Measurements from ENCODE around the gene KRT76. TPM values are rescaled to one million over a fixed set of nuclear protein-coding genes. Genes with fewer than 3 reads are reported as not detected.

The KRT76 gene
- total RNA-seq, 1 donor from 2014 or later = not detected

- intact Hi-C loops (cut with micrococcal nuclease) = no loop called here
- Histone ChIP-seq H3K4me1 (no peaks in the 10 kb centered on the region), H3K4me3 (no peak overlapping the region), H3K27me3 (ENCODE audit: low read depth) (peaks cover 48% of the 10 kb centered on the region), H3K27ac (replicated peaks) (no peak overlapping the region), H3K36me3 (no peaks in the 10 kb centered on the region), H3K9me3 (replicated peaks) (no peaks in the 10 kb centered on the region)
- no peak for TF ChIP-seq CTCF (IDR thresholded peaks at IDR 0.05; ENCODE audit: borderline replicate concordance)
- no peak for DNase-seq
Observed at GRCh38 chr12:52721838-52722470, 55.2 kb downstream of the KRT76 start.

- TF ChIP-seq CTCF (IDR thresholded peaks at IDR 0.05; ENCODE audit: borderline replicate concordance) = no peak
- intact Hi-C loops (cut with micrococcal nuclease) = no loop called here
- no peak overlapping the region for H3K4me3 ChIP-seq
Observed at GRCh38 chr12:52720365-52720886, 56.7 kb downstream of the KRT76 start.

More at GRCh38 chr12:52720365-52720886, 56.7 kb downstream of the KRT76 start:
- Histone ChIP-seq H3K9me3 (replicated peaks) (no peaks in the 10 kb centered on the region), H3K27ac (replicated peaks) (no peak overlapping the region), H3K4me1 (no peaks in the 10 kb centered on the region), H3K36me3 (no peaks in the 10 kb centered on the region), H3K27me3 (ENCODE audit: low read depth) (peaks cover 48% of the 10 kb centered on the region)
- DNase-seq = no peak

Other genes with a start within 250 kb of the KRT76 start
- gene KRT71, start 224.2 kb downstream of the KRT76 start, total RNA-seq = not detected
- 0.14 TPM for gene KRT74, start 203.5 kb downstream of the KRT76 start, total RNA-seq
- gene KRT72, start 175.9 kb downstream of the KRT76 start, total RNA-seq = not detected
- not detected for gene KRT73, start 158.8 kb downstream of the KRT76 start, total RNA-seq
- gene KRT2, start 125.1 kb downstream of the KRT76 start, total RNA-seq = not detected
- gene KRT1, start 96.9 kb downstream of the KRT76 start, total RNA-seq = not detected
- gene KRT77, start 73.8 kb downstream of the KRT76 start, total RNA-seq = not detected
- gene KRT3, start 18.8 kb upstream of the KRT76 start, total RNA-seq = not detected
- gene KRT4, start 36.8 kb upstream of the KRT76 start, total RNA-seq = not detected
- gene KRT79, start 57.0 kb upstream of the KRT76 start, total RNA-seq = not detected
- not detected for gene KRT78, start 71.6 kb upstream of the KRT76 start, total RNA-seq
- gene KRT8, start 127.7 kb upstream of the KRT76 start, total RNA-seq = 63.4 TPM
- 3.7 TPM for gene KRT18, start 171.8 kb upstream of the KRT76 start, total RNA-seq
- gene EIF4B, start 229.1 kb upstream of the KRT76 start, total RNA-seq = 390 TPM

Data from left ventricle myocardium inferior (tissue), 1 donor.